Glomerular visceral epithelial cell (primary cell): Measurements from ENCODE around the gene ATP6AP1.
"Not testable (repeated sequence)": the region's sequence is repeated elsewhere in the genome, so short reads cannot be mapped to it uniquely, and the experiment has no call there.

ENCODE experiments used
- DNase-seq: peaks from one replicate; pipeline ENCODE4 v3.0.0-alpha.2; 2016; ENCODE audit errors: extremely low spot score

ATP6AP1 gene

GRCh38 chrX:154428176-154429171, at the start of gene ATP6AP1:
Gene ATP6AP1, plus strand, starts transcription at chrX:154428677. Its CDS starts 16 bp downstream, at chrX:154428693.
- peak; percentile 92 for DNase-seq

- peak; percentile 98 for DNase-seq
These were observed 49.5 kb upstream of the ATP6AP1 start, which contains the start of gene EMD for GRCh38 chrX:154378799-154379568. Gene EMD, plus strand, starts transcription at chrX:154379295. Its CDS starts 190 bp downstream, at chrX:154379485.

- DNase-seq: no peak
These were observed 48.9 kb upstream of the ATP6AP1 start for GRCh38 chrX:154379569-154379951.

- DNase-seq: no peak
These were observed 48.3 kb upstream of the ATP6AP1 start for GRCh38 chrX:154380153-154380552.

DNA sequence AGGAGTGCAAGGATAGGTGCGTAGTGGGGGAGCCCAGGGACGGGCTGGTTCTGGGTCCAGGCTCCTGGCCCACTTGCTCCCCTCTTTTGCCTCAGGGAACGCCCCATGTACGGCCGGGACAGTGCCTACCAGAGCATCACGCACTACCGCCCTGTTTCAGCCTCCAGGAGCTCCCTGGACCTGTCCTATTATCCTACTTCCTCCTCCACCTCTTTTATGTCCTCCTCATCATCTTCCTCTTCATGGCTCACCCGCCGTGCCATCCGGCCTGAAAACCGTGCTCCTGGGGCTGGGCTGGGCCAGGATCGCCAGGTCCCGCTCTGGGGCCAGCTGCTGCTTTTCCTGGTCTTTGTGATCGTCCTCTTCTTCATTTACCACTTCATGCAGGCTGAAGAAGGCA, 47.7 kb upstream of the ATP6AP1 start:
- DNase-seq: no peak

DNA sequence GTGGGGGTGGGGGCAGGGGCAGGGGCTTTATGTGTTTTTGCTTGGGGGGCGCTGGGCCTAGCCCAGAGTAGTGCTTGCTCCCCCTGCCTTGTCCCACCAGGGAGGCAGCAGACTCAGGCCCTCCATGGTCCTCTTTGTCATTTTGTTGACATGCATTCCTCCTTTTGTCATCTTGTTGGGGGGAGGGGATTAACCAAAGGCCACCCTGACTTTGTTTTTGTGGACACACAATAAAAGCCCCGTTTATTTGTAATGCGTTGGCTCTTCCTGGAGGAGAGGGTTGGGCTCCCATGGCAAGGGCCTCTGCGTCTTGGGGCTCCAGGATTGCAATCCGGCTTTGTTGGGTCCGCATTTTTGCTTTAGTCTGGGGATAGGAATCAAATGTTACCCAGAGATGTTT, 47.2 kb upstream of the ATP6AP1 start:
- DNase-seq: no peak

DNA sequence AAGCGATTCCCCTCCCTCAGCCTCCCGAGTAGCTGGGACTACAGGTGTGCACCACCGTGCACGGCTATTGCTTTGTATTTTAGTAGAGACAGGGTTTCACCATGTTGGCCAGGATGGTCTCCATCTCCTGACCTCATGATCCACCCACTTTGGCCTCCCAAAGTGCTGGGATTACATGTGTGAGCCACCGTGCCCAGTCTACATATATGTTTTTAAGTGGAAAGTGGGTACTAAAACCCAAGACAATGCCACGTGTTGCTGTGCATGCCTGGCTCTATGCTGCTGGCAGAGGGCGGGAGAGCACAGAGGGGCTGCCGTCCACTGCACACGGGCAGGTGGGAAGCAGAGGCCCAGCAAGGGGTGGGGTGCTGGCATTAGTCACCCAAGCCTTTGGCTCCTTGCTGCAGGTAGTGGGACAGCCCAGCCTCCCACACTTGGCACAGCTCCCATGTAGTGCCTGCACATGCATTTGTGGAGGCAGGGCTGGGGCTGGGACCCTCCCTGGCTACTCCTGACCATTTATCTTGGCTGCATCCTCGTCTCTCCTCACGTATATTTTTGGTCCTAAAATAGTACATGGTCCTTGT, 45.9 kb upstream of the ATP6AP1 start:
- DNase-seq: no peak

- DNase-seq: no peak
These were observed 44.9 kb upstream of the ATP6AP1 start for GRCh38 chrX:154383359-154384283.

- no peak for DNase-seq
These were observed 44.1 kb upstream of the ATP6AP1 start for GRCh38 chrX:154384284-154384892.

- DNase-seq: not testable (repeated sequence)
These were observed 40.4 kb upstream of the ATP6AP1 start for GRCh38 chrX:154388094-154388493.

DNA sequence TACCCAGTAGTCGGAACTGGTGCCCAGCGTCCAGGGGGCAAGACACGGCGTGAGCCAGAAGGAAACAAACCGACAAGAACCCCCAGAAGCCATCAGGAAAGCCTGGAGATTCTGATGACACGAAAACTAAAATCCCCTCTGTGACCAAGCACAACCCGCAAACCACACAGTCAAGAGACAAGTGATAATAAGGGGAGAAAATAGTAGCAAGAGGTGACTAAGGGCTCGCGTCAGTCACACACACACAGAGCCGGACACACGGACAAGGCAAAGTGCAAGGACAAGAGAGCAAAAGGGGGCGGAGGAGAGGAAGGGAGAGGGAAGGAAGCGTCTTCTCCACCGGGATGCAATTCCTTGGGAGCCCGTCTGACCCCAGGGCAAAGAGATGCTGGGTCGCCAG, 39.8 kb upstream of the ATP6AP1 start:
- DNase-seq: not testable (repeated sequence)

- DNase-seq: not testable (repeated sequence)
These were observed 38.4 kb upstream of the ATP6AP1 start for GRCh38 chrX:154389812-154390747.

GRCh38 chrX:154396363-154396762, 32.1 kb upstream of the ATP6AP1 start:
- peak; percentile 62 for DNase-seq

GRCh38 chrX:154396973-154397887, 31.2 kb upstream of the ATP6AP1 start:
- peak; percentile 72 for DNase-seq

- DNase-seq: peak; percentile 97
These were observed 30.4 kb upstream of the ATP6AP1 start, which contains the start of gene RPL10 for GRCh38 chrX:154397888-154398667. Gene RPL10, plus strand, starts transcription at chrX:154398377. Its CDS starts 143 bp downstream, at chrX:154398520.

DNA sequence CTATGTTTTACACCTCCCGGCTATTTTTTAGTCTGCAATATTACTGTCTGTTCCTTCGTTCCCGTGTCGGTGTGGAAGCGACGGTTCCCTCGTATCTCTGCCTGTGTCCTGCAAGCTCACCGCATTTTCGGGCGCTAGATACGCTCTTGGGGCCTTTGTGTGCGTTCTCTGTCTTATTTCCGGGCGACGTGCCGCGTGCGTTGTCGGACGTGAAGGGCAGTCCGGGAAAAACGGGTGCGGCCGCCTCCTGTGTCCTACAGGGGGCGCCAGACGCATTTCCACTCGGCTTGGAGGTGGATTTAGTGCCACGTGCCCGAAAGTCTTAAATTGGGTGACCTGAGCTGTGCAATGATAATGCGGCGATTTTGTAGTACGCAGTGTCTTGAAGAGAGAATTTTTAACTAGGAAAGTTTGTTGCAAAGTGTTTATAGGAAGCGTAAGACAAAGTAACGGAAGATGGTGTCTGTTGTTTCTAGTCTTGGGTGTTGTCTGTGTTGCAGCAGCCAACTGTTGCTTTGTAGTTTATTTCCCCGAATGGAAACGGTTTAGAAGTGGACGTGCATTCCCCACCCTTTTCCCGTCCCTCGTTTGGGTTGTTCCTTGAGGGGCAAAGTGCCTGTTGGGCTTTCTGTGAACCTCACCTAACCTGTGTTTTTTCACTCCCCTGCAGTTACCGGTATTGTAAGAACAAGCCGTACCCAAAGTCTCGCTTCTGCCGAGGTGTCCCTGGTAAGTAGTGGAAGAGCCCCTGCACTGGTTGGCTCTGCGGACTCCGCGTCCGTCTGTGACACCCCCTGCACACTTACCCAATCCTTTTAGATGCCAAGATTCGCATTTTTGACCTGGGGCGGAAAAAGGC, 29.6 kb upstream of the ATP6AP1 start:
- peak; percentile 78 for DNase-seq
